ENCODE results near the gene FLOT2. TPM values are rescaled to one million over a fixed set of nuclear protein-coding genes. Genes with fewer than 3 reads are reported as not detected.

The FLOT2 gene
- total RNA-seq, 2 donors from 2014 or later, result 92.1 to 125 TPM

Small RNA genes within 50 kb of the gene (microRNA-seq; reads per million reads assigned to microRNA genes)
- not detected for gene MIR451B

Other genes with a start within 250 kb of the FLOT2 start
- gene SDF2, start 235.8 kb downstream of the FLOT2 start, total RNA-seq, result 10 to 100 TPM; 50.7 to 56.4 TPM
- gene SUPT6H, start 235.5 kb downstream of the FLOT2 start, total RNA-seq, result 10 to 100 TPM; 40.1 to 47.1 TPM
- gene PROCA1, start 185.8 kb downstream of the FLOT2 start, total RNA-seq, result 1 to 10 TPM; 1.0 to 2.5 TPM
- gene RAB34, start 179.9 kb downstream of the FLOT2 start, total RNA-seq, result 10 to 100 TPM in 1 of 2 donors, 1 to 10 TPM in 1; 6.2 to 14.0 TPM
- gene RPL23A, start 177.7 kb downstream of the FLOT2 start, total RNA-seq, result 1,000 to 10,000 TPM; 1,201 to 1,388 TPM
- 10 to 100 TPM in 1 of 2 donors, 1 to 10 TPM in 1; 5.7 to 20.4 TPM for gene TLCD1, start 171.5 kb downstream of the FLOT2 start, total RNA-seq
- 1 to 10 TPM; 3.0 to 6.7 TPM for gene NEK8, start 168.9 kb downstream of the FLOT2 start, total RNA-seq
- gene TRAF4, start 153.7 kb downstream of the FLOT2 start, total RNA-seq, result 100 to 1,000 TPM in 1 of 2 donors, 10 to 100 TPM in 1; 92.1 to 128 TPM
- gene FAM222B, start 54.9 kb downstream of the FLOT2 start, total RNA-seq, result 10 to 100 TPM; 27.9 to 35.4 TPM
- gene ERAL1, start 42.7 kb downstream of the FLOT2 start, total RNA-seq, result 10 to 100 TPM; 34.7 to 72.0 TPM
- 10 to 100 TPM in 1 of 2 donors, 1 to 10 TPM in 1; 8.7 to 22.8 TPM for gene DHRS13, start 5.3 kb upstream of the FLOT2 start, total RNA-seq
- 10 to 100 TPM; 37.7 to 42.2 TPM for gene PHF12, start 53.8 kb upstream of the FLOT2 start, total RNA-seq
- gene SEZ6, start 108.3 kb upstream of the FLOT2 start, total RNA-seq, result under 1 TPM in 1 of 2 donors, not detected in 1; 0.37 TPM
- 1 to 10 TPM in 1 of 2 donors, under 1 TPM in 1; 0.90 to 1.4 TPM for gene PIPOX, start 145.4 kb upstream of the FLOT2 start, total RNA-seq

Measured in colonic mucosa (tissue), 2 donors.